A549 (cell line): Measurements from ENCODE around the gene OLFM1. TPM values are rescaled to one million over a fixed set of nuclear protein-coding genes. Genes with fewer than 3 reads are reported as not detected.

Experiments
- ATAC-seq, 2 experiments: fragments of 200-7000 bp in 1 of 2; fragments of >200 bp in 1 of 2; cut with Nextera tagmentation in 1 of 2; cut with Tn5 transposase in 1 of 2; 3 replicates each; pipeline versions ENCODE4 v1.8.0 to v1.9.1; 2018 to 2020; ENCODE audit warnings: mild to moderate bottlenecking in 1 of 2, moderate library complexity in 1 of 2
- CTCF ChIA-PET: fragments of 300-600 bp; sonication (Branson Sonifier 250); formaldehyde crosslinking; extraction: SDS; loops from one replicate; lab custom pipeline; 2021; ENCODE audit warnings: antibody characterized with exemption, inconsistent platforms; lab: Yijun Ruan, JAX
- POLR2A ChIA-PET: fragments of 350-600 bp; formaldehyde crosslinking; extraction: SDS; loops from one replicate; lab custom pipeline; 2021; ENCODE audit warnings: antibody characterized with exemption, inconsistent platforms; lab: Yijun Ruan, JAX
- DNase-seq, 2 experiments: peaks; one replicate each; pipeline versions ENCODE4 v3.0.0 to v3.0.0-alpha.2; 2011 to 2016; ENCODE audit warnings: low read depth in 1 of 2, low spot score in 1 of 2
- FAIRE-seq: peaks from 2 replicates; lab custom pipeline; 2011; peaks lifted over from hg19 to GRCh38; lab: Jason Lieb, UNC
- H3K27ac ChIP-seq, 2 experiments: fragments of >200 bp; sonication (Bioruptor Twin); formaldehyde crosslinking; 3 replicates each; pipeline ENCODE4 v1.5.1; 2016 to 2017
- H3K4me1 ChIP-seq: fragments of >200 bp; sonication (Bioruptor Twin); formaldehyde crosslinking; 3 replicates; pipeline ENCODE4 v1.6.1; 2016
- H3K4me2 ChIP-seq: fragments of >200 bp; sonication (Bioruptor Twin); formaldehyde crosslinking; 3 replicates; pipeline ENCODE4 v1.6.1; 2016
- H3K4me3 ChIP-seq: fragments of >200 bp; sonication (Bioruptor Twin); formaldehyde crosslinking; 3 replicates; pipeline ENCODE4 v1.5.1; 2016
- H3K9me3 ChIP-seq: fragments of >200 bp; sonication (Bioruptor Twin); formaldehyde crosslinking; 3 replicates; pipeline ENCODE4 v1.6.1; 2016
- BHLHE40 ChIP-seq: IDR thresholded peaks from 2 replicates; pipeline ENCODE4 v1.6.1; 2012; ENCODE audit warnings: low read depth, low read length, inconsistent platforms
- CBX8 ChIP-seq: fragments of 200-600 bp; sonication (generic); IDR thresholded peaks from 2 replicates; pipeline ENCODE4 v1.6.1; 2016
- CHD2 ChIP-seq: fragments of 150-350 bp; IDR thresholded peaks from 2 replicates; pipeline ENCODE4 v1.6.1; 2014; ENCODE audit warnings: low read length; ENCODE audit not compliant: partially characterized antibody
- E2F6 ChIP-seq: IDR thresholded peaks from 2 replicates; pipeline ENCODE4 v1.6.1; 2012; ENCODE audit warnings: low read depth, borderline replicate concordance
- EHMT2 ChIP-seq: fragments of 200-600 bp; sonication (generic); IDR thresholded peaks from 2 replicates; pipeline ENCODE4 v1.6.1; 2016; ENCODE audit warnings: antibody characterized with exemption, low read depth, mild to moderate bottlenecking, moderate library complexity
- ELK1 ChIP-seq: fragments of 150-350 bp; IDR thresholded peaks from 2 replicates; pipeline ENCODE4 v1.6.1; 2014; ENCODE audit warnings: low read depth, mild to moderate bottlenecking, low read length
- ESRRA ChIP-seq: fragments of 150-350 bp; IDR thresholded peaks from 2 replicates; pipeline ENCODE4 v1.6.1; 2014; ENCODE audit warnings: mild to moderate bottlenecking, low read length, borderline replicate concordance
- FOSB ChIP-seq: fragments of 250-450 bp; sonication (Bioruptor Pico); IDR thresholded peaks from 2 replicates; pipeline ENCODE4 v1.5.0; 2020; ENCODE audit warnings: mild to moderate bottlenecking, moderate library complexity
- HDAC2 ChIP-seq: fragments of 200-600 bp; sonication (generic); IDR thresholded peaks from 2 replicates; pipeline ENCODE4 v1.6.1; 2016
- HEYL ChIP-seq: fragments of 250-450 bp; sonication (Bioruptor Pico); IDR thresholded peaks from 2 replicates; pipeline ENCODE4 v1.8.0; 2021; ENCODE audit warnings: mild to moderate bottlenecking, moderate library complexity
- JUN ChIP-seq, 2 experiments: fragments of >200 bp; sonication (Bioruptor Twin); formaldehyde crosslinking; IDR thresholded peaks; 2 replicates in 1 of 2; 3 replicates in 1 of 2; pipeline ENCODE4 v1.6.1; 2016 to 2017
- JUNB ChIP-seq: fragments of >200 bp; sonication (Bioruptor Twin); formaldehyde crosslinking; IDR thresholded peaks from 2 replicates; pipeline ENCODE4 v1.6.1; 2016
- KDM1A ChIP-seq: fragments of 200-600 bp; sonication (generic); IDR thresholded peaks from 2 replicates; pipeline ENCODE4 v1.6.1; 2016; ENCODE audit warnings: low read depth, mild to moderate bottlenecking
- MYC ChIP-seq: IDR thresholded peaks from 2 replicates; pipeline ENCODE4 v1.6.1; 2012; ENCODE audit warnings: mild to moderate bottlenecking, inconsistent platforms, low read length, improper control_type of control experiment, borderline replicate concordance
- NPAS2 ChIP-seq: fragments of 250-450 bp; sonication (Bioruptor Pico); IDR thresholded peaks from 2 replicates; pipeline ENCODE4 v1.8.0; 2022; ENCODE audit warnings: mild to moderate bottlenecking, moderate library complexity, borderline replicate concordance
- NR3C1 ChIP-seq: fragments of >200 bp; sonication (Bioruptor Twin); formaldehyde crosslinking; IDR thresholded peaks from 3 replicates; pipeline ENCODE4 v1.6.1; 2017
- POLR2A ChIP-seq: IDR thresholded peaks from 2 replicates; pipeline ENCODE4 v1.6.1; 2012; ENCODE audit warnings: mild to moderate bottlenecking, low read length
- RAD21 ChIP-seq, 2 experiments: fragments of >200 bp in 1 of 2; sonication (Bioruptor Twin) in 1 of 2; formaldehyde crosslinking in 1 of 2; IDR thresholded peaks in 1 of 2; conservative IDR thresholded peaks in 1 of 2; 2 replicates in 1 of 2; 3 replicates in 1 of 2; pipeline ENCODE4 v1.6.1; 2012 to 2018; ENCODE audit warnings: inconsistent platforms in 1 of 2
- RARB ChIP-seq: fragments of 250-450 bp; sonication (Bioruptor Pico); IDR thresholded peaks from 2 replicates; pipeline ENCODE4 v1.8.0; 2021; ENCODE audit warnings: mild to moderate bottlenecking, moderate library complexity
- RFX5 ChIP-seq: fragments of 450-650 bp; IDR thresholded peaks from 2 replicates; pipeline ENCODE4 v1.7.1; 2014; ENCODE audit warnings: antibody characterized with exemption, mild to moderate bottlenecking, moderate library complexity
- SMC3 ChIP-seq: fragments of >200 bp; sonication (Bioruptor Twin); formaldehyde crosslinking; IDR thresholded peaks from 3 replicates; pipeline ENCODE4 v1.6.1; 2018; ENCODE audit warnings: inconsistent platforms
- TFCP2L1 ChIP-seq: fragments of 250-450 bp; sonication (Bioruptor Pico); IDR thresholded peaks from 2 replicates; pipeline ENCODE4 v1.5.0; 2021; ENCODE audit warnings: mild to moderate bottlenecking
- ZC3H11A ChIP-seq: fragments of 450-650 bp; IDR thresholded peaks from 2 replicates; pipeline ENCODE4 v1.6.1; 2014; ENCODE audit warnings: antibody characterized with exemption, mild to moderate bottlenecking
- ZFP36 ChIP-seq: fragments of 450-650 bp; IDR thresholded peaks from 2 replicates; pipeline ENCODE4 v1.6.1; 2014; ENCODE audit warnings: borderline replicate concordance; ENCODE audit not compliant: partially characterized antibody
- ZNF302 ChIP-seq: fragments of 250-450 bp; sonication (Bioruptor Pico); IDR thresholded peaks from 2 replicates; pipeline ENCODE4 v1.9.0; 2021; ENCODE audit warnings: inconsistent platforms, mild to moderate bottlenecking, moderate library complexity
- ZSCAN20 ChIP-seq: fragments of 250-450 bp; sonication (Bioruptor Pico); IDR thresholded peaks from 2 replicates; pipeline ENCODE4 v1.8.0; 2022; ENCODE audit warnings: mild to moderate bottlenecking, moderate library complexity
- WGBS: methylation state at CpG from one replicate; pipeline ENCODE4 v1.1.6; 2017; ENCODE audit errors: missing lambda C conversion rate; 5-methylcytosine and 5-hydroxymethylcytosine counted together
- polyA plus RNA-seq, 4 experiments: library from polyadenylated mRNA; depleted of rRNA in 3 of 4; stranded (reverse); fragments of >200 nt; fragmentation: RNase III in 1 of 4; extraction: RNeasy Plus Mini Kit Qiagen cat#74134 plus additional on column Dnase treatment in 1 of 4; gene quantifications; 2 replicates in 3 of 4; 3 replicates in 1 of 4; pipeline ENCODE4 v1.2.3, GENCODE V29; 2011 to 2017
- TF ChIP-seq, protein P1 (sequence below): IDR thresholded peaks from 2 replicates; pipeline ENCODE4 v1.6.1; 2012
- TF ChIP-seq, protein P2 (sequence below): fragments of 200-600 bp; sonication (generic); IDR thresholded peaks from 2 replicates; pipeline ENCODE4 v1.6.1; 2016; ENCODE audit warnings: antibody characterized with exemption, mild to moderate bottlenecking, moderate library complexity

The OLFM1 gene
- polyA plus RNA-seq, 2 of the 4 experiments (the other 2 are of a cell fraction), result 2.7 to 10.5 TPM

DNA sequence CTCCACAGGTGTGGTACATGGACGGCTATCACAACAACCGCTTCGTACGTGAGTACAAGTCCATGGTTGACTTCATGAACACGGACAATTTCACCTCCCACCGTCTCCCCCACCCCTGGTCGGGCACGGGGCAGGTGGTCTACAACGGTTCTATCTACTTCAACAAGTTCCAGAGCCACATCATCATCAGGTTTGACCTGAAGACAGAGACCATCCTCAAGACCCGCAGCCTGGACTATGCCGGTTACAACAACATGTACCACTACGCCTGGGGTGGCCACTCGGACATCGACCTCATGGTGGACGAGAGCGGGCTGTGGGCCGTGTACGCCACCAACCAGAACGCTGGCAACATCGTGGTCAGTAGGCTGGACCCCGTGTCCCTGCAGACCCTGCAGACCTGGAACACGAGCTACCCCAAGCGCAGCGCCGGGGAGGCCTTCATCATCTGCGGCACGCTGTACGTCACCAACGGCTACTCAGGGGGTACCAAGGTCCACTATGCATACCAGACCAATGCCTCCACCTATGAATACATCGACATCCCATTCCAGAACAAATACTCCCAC, 32.1 kb downstream of the OLFM1 start:
- no peak for FAIRE-seq
- CTCF ChIA-PET, result interaction anchor here (0.6 kb wide), 1 partner anchor 1475 kb away, joined by 3 read pairs; no protein-coding TSS in a partner anchor
- Histone ChIP-seq H3K9me3 (peaks cover 12% of the 10 kb centered on the region; the same call in 1 of the 3 replicates), H3K4me2 (no peak overlapping the region), H3K4me1 (no peaks in the 10 kb centered on the region), H3K27ac (no peak overlapping the region), H3K4me3 (no peak overlapping the region)
- 81% methylated on average over 23 of the region's 30 CpGs for WGBS
- TF ChIP-seq EHMT2 (no peak), MYC (no peak), ZC3H11A (no peak), FOSB (no peak), NR3C1 (no peak), RFX5 (no peak), E2F6 (no peak), JUNB (no peak), HDAC2 (no peak), ZFP36 (no peak), NPAS2 (CRISPR knock-in tag) (no peak), ESRRA (no peak), JUN (IDR thresholded peaks at IDR 0.05) (no peak), ZNF302 (CRISPR knock-in tag) (no peak), BHLHE40 (no peak), CBX8 (no peak), HEYL (CRISPR knock-in tag) (no peak)
- TF ChIP-seq, protein P1, sequence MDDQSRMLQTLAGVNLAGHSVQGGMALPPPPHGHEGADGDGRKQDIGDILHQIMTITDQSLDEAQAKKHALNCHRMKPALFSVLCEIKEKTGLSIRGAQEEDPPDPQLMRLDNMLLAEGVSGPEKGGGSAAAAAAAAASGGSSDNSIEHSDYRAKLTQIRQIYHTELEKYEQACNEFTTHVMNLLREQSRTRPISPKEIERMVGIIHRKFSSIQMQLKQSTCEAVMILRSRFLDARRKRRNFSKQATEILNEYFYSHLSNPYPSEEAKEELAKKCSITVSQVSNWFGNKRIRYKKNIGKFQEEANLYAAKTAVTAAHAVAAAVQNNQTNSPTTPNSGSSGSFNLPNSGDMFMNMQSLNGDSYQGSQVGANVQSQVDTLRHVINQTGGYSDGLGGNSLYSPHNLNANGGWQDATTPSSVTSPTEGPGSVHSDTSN, result no peak
- no peak for ATAC-seq
- DNase-seq, result no peak
- POLR2A ChIA-PET, result no interaction called here

GRCh38 chr9:135120249-135120648, 32.8 kb downstream of the OLFM1 start:
- no peak for FAIRE-seq
- Histone ChIP-seq H3K4me3 (no peak overlapping the region), H3K4me2 (no peak overlapping the region), H3K9me3 (peaks cover 12% of the 10 kb centered on the region; the same call in 1 of the 3 replicates), H3K4me1 (no peaks in the 10 kb centered on the region), H3K27ac (no peak overlapping the region)
- TF ChIP-seq ZNF302 (CRISPR knock-in tag), result no peak
- TF ChIP-seq JUNB, result no peak
- no peak for ATAC-seq
- 75% methylated on average over 21 of the region's 23 CpGs for WGBS
- CTCF ChIA-PET, result interaction anchor here (0.6 kb wide), 1 partner anchor 1475 kb away, joined by 3 read pairs; no protein-coding TSS in a partner anchor
- POLR2A ChIA-PET, result no interaction called here
- no peak for DNase-seq

DNA sequence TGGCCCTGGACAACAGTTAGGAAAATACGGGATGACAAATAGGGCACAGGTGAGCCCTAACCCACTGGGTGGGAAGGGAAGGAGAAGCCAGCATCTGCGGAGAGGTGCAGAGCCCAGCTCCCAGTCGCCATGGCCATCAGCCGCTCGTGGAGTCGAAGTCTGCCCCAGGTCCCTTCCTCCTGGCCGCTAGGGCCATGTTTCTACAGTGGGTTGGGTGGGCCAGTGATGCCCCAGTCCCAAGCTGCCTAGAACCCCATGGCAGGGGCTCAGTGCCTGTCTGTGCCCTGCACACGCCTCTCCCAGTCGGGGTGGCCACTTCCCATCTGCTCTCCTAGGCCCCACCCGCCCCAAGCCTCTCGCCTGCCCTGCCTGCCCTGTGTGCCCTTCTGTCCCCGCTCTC, 34.8 kb downstream of the OLFM1 start:
- no peak for TF ChIP-seq HDAC2
- TF ChIP-seq RAD21 (conservative IDR thresholded peaks at IDR 0.05 in 1 of 2, IDR thresholded peaks at IDR 0.05 in 1 of 2), result no peak
- TF ChIP-seq CHD2, result no peak
- no peak for TF ChIP-seq TFCP2L1 (CRISPR knock-in tag)
- no peak for TF ChIP-seq POLR2A
- TF ChIP-seq NR3C1, result no peak
- no peak for TF ChIP-seq ZSCAN20
- no peak for TF ChIP-seq KDM1A
- TF ChIP-seq SMC3, result no peak
- TF ChIP-seq ELK1, result no peak
- TF ChIP-seq, protein P2, sequence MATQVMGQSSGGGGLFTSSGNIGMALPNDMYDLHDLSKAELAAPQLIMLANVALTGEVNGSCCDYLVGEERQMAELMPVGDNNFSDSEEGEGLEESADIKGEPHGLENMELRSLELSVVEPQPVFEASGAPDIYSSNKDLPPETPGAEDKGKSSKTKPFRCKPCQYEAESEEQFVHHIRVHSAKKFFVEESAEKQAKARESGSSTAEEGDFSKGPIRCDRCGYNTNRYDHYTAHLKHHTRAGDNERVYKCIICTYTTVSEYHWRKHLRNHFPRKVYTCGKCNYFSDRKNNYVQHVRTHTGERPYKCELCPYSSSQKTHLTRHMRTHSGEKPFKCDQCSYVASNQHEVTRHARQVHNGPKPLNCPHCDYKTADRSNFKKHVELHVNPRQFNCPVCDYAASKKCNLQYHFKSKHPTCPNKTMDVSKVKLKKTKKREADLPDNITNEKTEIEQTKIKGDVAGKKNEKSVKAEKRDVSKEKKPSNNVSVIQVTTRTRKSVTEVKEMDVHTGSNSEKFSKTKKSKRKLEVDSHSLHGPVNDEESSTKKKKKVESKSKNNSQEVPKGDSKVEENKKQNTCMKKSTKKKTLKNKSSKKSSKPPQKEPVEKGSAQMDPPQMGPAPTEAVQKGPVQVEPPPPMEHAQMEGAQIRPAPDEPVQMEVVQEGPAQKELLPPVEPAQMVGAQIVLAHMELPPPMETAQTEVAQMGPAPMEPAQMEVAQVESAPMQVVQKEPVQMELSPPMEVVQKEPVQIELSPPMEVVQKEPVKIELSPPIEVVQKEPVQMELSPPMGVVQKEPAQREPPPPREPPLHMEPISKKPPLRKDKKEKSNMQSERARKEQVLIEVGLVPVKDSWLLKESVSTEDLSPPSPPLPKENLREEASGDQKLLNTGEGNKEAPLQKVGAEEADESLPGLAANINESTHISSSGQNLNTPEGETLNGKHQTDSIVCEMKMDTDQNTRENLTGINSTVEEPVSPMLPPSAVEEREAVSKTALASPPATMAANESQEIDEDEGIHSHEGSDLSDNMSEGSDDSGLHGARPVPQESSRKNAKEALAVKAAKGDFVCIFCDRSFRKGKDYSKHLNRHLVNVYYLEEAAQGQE, result no peak
- TF ChIP-seq RARB (CRISPR knock-in tag), result no peak
- ChIA-PET POLR2A (no interaction called here), CTCF (interaction anchor here (0.9 to 1.5 kb wide), 2 partner anchors 11 to 14 kb away, joined by 3 to 4 read pairs; no protein-coding TSS in a partner anchor)
- H3K4me2 ChIP-seq, result no peak overlapping the region
- H3K4me1 ChIP-seq, result peaks cover 8% of the 10 kb centered on the region; the same call in 1 of the 3 replicates
- no peak overlapping the region for H3K27ac ChIP-seq
- 70% methylated on average over 12 of the region's 12 CpGs for WGBS
- FAIRE-seq (no peak), DNase-seq (no peak), ATAC-seq (no peak)
- H3K4me3 ChIP-seq, result no peak overlapping the region
- peaks cover 12% of the 10 kb centered on the region; the same call in 1 of the 3 replicates for H3K9me3 ChIP-seq
